GM19467 (cell line): ENCODE data around the gene LRRTM3.

Experiments
- ATAC-seq: cut with Tn5 transposase; IDR thresholded peaks from one replicate; pipeline ENCODE4 v1.9.1; 2021; ENCODE audit warnings: mild to moderate bottlenecking, moderate library complexity; ENCODE audit not compliant: unreplicated experiment

The LRRTM3 gene

DNA sequence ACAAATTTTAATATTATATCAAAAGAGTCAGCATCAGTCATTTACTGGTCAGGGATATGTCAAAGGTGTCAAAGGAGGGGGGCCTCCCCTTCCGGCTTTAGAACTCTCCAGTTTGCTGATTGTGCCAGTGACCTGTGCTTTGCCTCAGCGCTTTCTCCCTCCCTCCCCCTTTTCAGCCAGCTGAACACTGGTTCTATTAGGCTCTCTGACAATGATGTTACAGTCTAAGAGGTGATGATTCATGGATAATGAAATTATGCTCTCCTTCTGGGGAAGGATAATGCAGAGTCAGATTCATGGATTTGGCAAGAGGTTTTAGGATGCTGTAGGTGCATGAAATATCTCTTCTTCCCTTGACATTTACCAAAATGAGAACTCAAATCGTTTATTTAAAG is 6.1 kb downstream of the LRRTM3 start:
- no peak for ATAC-seq

DNA sequence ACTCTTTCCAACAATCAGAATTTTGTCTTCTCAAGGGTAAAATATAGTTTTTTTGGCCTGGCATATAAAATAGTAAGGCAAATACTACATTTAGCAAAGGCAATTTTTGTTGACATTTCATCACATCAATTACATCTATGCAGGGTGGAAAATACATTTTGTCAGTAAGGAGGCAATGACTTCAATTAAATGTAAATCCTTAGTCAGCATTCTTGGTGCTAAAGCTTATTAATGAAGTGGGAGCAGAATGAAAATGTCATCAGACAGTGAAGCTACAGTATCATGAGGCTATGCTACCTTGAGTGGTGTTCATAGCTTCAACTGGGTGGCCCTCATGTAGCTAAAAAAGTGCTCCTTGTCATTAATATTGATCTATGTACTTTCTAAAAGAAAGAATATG is 8.9 kb downstream of the LRRTM3 start:
- ATAC-seq = no peak

DNA sequence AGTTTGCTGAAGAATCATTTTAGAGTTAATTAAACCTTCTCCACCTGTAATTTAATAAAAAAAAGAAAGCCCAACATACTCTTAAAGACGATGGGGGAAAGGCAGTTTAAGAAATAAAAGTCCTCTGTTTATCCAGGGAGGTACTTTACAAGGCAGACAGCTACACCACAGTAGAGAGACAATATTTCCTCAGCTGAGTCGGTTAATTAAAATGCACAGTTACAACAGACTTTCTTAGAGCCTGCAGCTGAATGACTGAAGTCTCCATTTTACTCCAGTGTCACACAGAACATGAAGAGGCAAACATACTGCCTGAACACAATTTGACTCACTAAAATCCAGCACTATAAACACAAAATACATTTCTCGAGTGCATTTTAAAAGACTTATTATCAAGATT is 15.1 kb downstream of the LRRTM3 start:
- no peak for ATAC-seq

DNA sequence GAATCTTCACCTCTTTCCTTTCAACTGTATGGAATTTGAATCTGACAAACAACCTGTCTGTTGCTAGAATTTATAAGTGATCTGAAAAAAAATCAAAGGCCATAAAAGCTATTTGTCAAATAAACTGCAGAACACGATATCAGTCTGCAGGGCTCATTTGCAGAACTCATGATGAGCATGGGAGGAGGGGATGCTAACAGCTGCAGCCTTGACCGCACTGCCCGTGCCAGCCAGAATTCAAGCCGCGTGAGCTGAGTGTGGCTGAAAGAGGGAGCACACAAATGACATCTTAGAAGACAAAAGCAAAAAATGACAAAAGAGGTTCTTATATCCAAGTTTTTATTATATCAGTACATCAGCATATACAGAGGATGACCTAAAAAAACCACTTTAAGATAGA is 15.7 kb downstream of the LRRTM3 start:
- ATAC-seq = no peak

DNA sequence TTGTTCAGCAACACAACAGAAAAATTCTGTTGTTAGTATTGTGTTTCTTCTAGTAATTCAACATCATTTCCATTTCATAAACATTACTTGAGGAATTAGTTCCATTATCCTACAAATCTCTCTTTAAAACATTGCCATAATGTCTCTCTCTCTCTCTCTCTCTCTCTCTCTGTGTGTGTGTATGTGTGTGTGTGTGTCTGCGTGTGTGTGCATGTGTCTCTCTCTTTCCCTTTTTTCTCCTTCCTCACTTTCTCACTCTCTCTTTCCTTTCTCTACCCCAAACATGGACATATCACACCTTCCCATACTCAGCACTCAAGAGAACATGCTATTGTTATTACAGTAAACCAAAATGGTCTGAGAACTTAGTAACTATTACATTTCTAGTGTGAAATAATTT is 16.6 kb downstream of the LRRTM3 start:
- no peak for ATAC-seq

DNA sequence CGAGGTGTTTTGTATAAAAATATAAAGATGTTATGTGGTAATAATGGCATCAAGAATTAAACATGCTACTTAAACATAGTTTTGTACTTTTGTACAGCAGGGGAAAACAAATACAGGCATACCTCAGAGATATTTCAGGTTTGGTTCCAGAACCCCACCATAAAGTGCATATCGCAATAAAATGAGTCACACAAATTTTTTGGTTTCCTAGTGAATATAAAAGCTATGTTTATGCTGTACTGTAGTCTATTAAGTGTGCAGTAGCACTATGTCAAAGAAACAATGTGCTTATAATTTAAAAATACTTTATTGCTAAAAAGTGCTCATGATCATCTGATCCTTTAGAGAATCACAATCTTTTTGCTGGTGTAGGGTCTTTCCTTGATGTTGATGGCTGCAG is 17.8 kb downstream of the LRRTM3 start:
- no peak for ATAC-seq

DNA sequence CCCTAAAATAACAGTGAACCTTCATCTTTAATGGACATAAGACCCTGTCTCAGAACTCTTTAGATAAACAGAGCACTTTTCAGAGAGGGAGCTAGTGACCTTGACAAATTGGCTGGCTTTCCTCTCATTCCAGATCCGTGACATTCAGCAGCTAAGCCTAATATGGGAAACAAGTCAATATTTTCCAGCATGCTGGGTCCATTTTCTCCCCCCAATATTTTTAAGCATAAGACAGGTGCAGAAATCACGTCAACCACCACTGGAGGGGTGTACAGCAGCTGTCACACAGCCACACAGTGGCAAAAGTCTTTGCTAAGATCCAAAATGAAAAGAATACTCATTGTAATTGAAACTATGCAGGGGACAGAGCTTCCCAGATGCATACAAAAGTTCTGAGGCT is 26.1 kb downstream of the LRRTM3 start:
- no peak for ATAC-seq

DNA sequence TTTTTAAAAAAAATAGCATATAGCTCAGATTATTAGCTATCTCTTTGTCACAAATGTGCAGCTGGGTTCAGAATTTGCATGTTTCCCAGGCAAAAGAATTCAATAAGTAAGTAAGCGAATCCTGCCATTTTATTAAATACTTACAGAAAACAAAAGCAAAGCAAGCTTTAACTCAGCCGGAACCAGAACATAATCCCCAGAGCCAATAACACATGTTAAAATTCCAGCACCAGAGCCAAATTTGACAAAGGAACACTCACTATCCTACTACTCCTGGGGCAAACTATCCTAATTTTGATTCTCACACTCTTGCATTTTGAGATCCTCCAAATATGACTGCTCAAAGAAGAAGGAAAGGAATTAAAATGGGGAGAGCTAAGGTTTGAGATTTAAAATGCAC is 32.6 kb downstream of the LRRTM3 start:
- ATAC-seq = no peak

DNA sequence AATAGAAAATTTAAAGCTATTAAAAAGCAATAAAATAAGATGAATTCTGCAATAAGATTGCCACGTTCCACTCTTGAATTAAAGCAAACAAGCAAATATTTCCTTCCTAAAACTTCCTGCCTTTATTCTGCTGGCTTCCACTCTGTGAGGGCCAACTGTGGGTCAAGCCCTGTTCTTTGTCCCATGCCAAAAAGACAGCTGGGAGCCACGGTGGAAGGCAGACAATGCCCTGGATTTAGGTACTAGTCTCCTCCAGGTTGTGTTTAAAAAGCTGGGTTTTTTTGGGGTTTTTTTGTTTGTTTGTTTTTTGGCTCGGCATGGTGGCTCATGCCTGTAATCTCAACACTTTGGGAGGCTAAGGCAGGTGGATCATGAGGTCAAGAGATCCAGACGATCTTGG is 39.1 kb downstream of the LRRTM3 start:
- no peak for ATAC-seq

DNA sequence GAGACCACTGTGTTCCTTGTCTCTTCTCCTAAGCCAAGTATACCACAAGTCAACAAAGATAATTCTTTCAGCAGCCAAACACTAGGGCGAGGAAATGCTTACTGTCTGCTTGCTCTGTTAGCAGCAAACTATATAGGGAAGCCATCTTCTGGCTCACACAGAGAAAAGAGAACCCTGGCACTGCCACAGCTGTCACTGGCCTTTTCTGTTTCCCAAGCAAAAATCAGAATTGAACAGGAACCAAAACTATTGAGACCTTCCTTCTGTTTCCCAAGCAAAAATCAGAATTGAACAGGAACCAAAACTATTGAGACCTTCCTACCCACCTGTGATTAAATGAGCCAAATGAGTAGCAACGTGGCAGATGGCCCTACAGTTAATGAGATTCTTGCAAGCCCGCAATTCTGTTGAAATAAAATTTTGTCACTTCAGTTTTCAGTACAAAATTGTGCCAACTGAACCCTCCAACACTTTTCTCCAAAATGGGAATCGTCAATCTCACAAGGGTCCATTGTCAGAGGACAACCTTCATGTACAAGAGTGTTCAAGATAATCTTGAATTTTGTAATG is 54.5 kb downstream of the LRRTM3 start:
- no peak for ATAC-seq

DNA sequence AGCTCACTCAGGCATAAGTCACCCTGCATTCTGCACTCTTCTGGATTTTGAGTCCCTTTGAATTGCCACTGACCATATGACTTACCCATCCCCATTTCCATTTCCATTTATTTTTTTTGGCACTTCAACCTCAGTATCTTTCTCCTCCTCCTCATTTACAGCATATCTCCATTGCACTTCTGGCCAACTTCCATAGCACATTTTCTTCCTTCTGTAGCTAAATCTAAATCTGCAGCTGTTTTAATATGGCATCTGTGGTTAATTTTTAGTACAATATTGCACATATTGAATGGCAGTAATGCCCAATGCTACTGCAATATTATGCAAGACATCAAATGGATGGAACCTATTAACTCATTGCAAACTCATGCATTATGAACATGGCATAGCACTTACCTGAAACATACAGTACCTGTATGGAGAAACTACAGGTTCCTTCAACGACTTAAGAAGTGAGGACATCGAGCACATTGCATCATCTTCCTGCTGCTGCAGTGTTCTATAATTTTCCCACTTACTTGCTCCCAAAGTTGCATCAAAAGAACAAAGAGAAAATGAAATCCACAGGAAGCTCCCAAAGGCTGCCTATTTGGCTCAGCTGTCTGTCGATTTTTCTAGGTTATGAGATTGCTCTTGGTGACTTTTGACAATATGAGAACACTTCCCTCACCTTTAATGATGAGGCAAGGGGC is 55.7 kb downstream of the LRRTM3 start:
- ATAC-seq = no peak

DNA sequence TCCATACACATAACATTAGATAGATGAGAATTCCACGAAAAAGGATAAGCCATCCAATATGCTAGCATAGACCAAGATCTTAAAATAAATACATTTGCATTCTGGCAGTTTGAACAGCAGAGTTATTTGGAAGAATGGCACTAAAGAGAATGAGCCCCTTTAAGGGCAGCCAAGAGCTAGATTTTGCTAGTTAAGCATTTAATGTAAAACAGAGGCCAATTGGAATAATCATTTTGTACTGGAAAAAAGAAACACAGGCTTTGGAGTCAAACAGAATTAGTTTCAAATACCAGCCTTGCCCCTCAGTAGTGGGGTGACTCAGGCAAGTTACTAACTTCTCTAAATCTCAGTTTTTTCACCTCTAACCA is 56.2 kb downstream of the LRRTM3 start:
- no peak for ATAC-seq

DNA sequence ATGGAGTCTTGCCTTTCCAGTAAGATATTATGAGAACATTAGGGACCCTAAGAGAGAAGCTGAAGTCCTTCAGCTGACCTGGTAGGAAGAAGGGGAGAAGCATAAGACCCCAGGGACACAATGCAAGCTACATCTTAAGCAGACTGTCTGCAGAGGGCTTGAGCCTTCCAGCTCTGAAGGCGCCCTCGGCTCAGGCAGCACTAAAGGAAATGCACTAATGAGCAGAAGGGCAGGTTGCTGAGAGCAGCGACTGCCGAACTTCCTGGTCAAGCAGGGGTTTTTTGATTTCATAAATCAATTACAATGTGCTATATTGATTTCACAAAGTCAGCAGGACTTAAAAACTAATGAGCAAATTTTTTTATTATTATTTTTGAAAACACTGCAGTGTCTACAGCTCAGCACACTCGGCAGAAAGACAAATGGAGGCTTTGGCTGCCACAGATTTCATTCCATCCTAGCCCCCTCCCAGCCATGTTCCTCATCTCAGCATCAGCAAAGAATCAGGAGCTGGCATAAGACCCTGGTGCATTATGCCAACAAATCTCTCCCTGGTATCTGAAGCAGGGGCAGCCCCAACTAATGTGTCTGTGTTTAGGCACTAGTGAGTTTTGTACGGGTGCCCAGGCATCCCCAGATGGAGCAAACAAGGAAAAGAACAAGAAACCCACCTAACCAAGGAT is 57.1 kb downstream of the LRRTM3 start:
- no peak for ATAC-seq

DNA sequence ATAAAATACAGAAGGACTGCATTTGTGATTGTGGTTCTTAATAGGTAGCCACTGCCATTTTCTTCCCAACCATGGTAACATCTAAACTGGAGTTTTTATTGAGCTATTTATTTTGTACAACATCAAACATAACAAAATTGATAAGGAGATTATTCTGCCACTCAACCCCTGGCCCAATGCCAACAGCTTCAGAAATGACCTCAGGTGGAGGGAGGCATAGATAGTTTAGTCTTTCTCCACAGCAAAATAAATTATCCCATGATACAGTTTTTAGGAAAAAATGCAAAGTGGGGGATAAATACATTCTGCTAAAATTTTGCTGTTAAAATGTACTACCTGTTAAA is 57.6 kb downstream of the LRRTM3 start:
- ATAC-seq = no peak

DNA sequence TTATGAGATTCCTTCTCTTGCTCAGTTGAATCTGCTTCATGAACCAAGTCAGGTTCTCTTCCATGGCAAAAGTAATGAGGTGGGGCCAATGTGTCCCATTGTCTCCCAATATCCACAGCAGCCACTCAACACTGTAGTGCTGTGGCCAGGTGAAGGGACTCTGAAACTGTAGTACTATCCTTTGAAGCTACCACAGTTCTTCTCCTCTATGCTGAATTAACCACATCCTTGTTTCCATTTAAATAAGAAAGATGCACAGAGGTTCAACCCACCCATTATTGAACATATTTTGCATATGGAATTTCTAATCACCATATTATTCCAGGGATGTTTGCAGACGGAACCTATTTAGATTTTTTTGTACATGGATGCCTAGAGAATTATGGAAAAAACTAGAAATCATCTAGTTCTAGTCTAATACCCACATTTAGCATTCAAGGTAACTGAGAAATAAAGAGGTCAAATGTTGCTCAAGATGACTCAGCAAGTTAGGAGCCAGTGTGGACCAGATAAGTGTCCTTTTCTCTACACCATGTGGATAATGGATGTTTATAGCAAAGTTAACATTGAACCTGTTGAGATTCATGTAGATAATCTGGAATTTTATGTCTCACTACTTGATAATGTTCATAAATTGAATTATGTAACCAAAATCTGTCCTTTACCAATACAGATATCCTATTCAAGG is 64.5 kb downstream of the LRRTM3 start:
- ATAC-seq = no peak

DNA sequence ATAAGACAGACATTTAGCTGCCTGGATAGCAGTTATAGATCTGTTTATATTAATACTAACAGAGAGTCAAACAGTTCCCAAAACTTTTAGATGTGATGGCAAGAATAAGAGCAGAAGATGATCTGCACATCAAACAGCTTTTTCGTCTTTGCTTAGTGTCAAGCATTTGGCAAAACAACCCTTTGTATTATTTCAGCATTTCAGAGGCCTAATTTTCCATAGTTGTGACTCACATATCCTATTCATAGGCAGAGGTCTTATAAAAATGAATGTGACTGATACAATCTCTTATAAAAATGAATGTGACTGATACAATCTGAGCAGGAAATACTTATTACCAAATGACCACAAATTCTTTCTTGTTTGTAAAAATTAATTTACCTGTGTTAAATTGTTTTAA is 71.2 kb downstream of the LRRTM3 start:
- no peak for ATAC-seq

DNA sequence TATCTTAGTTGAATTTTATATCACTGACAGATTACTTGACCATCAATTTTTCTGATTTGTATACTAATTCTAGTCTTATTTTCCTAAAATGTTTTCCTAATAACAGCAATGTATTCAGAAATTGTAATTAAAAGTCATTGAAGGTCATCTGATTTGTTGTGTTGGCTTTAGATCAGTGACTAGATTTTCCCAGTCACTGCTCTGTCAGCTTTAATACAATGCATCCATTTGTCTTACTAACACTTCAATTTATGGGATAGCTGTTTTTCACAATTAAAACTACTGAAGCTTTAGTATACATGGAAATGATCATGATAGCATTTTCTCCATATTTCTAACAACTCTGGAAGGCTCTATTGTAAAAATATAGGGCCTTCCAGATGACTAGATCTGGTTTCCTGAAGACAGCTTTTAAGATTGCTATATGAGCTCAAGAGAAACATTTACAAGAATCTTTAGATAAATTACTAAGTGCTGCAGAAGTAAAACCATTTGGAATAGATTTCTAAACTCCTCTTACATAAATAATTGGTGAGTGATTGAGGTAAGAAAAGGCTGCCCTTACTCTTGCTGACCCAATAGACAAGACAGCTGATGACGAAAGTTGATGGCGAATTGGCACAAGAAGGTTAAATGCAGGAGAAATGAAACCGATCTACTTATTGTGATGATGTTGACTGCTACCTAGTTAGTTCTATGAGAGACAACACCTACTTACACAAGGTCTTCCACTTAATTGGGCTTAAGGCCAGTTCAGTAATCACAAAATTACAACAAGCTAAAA is 74.1 kb downstream of the LRRTM3 start:
- ATAC-seq = no peak

DNA sequence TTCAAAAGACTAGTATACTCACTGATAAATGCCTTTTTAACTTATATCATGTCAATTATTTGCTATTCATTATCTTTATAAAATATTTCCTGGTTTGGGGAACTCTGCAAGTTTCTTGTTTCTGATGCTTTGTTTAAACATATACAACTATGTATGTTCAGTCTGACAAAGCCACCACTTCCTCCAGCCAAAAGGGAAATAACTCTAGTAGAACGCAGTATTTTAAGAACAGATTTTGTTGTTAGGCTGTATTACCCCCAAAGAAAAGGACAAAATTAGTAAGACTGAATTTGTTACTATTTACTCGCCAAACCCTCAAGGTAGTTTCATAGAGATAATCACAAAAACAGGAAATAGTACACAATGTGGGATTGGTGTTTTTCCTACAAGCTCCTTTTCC is 78.9 kb downstream of the LRRTM3 start:
- ATAC-seq = no peak

DNA sequence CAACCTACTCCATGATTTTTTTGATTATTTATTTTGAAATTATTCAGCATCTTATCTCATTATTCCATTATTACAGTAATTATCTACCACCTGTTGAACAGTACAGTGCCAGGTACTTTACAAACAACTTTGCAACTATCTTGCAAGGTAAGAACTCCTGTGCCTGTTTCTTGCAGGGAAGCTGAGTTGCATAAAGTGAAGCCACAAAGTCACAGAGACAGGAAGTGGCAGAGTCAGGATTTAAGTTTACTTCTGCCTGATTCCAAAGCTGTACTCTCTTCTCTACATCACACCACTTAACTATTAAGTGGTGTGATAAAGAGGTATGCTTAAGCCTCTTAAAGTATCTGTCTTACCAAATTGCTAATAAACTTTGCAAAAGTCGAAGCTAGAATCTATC is 80.1 kb downstream of the LRRTM3 start:
- no peak for ATAC-seq

DNA sequence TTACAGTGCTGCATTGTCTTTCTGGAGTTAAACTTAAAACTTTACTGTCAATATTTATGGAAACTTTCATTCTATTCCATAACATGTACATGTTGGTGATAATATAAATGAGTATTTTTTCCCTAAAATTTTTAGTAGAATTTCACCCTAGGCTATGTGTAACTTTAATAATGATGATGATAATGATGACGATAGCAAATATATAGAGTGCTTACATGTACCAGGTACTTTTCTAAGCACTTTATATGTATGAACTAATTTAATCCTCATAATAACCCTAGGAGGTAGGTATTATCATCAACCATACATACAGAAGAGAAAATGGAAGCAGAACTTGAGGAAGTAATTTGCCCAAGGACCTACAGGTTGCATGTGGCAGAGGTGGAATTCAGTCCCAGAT is 85.6 kb downstream of the LRRTM3 start:
- ATAC-seq = no peak

DNA sequence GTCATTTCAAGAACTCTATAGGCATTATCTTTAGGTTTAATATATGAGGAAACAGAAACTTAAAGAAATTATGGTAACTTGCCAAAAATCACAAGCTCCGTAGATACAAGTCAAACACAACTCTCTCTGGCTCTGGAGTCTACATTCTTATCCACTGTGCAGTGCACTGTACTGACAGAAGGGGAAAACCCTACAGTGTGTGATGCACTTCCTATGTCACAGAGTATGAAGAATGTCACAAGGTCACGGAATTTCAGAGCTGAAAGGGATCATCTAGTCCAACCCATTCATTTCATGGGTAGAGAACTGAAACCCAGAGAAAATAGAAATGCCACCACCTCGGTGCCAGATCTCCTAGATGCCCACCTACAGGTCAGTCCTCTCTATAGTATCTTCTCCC is 86.1 kb downstream of the LRRTM3 start:
- ATAC-seq = no peak
